Renal cortex interstitium (tissue), 11 donors: ENCODE data around the gene ACTN2. TPM values are rescaled to one million over a fixed set of nuclear protein-coding genes. Genes with fewer than 3 reads are reported as not detected.
A peak's percentile ranks its signal among the peaks of the same experiment; 100 is the strongest.

Source experiments
- DNase-seq, 11 donors: peaks; one replicate each; pipeline ENCODE4 v3.0.0-alpha.2; 2013; ENCODE audit warnings: low read depth in 9 of 11, low spot score in 4 of 11; ENCODE audit errors: extremely low read depth in 1 of 11
- polyA plus RNA-seq, 3 donors: library from polyadenylated mRNA; unstranded; fragments of 120-200 nt; gene quantifications; one replicate each; pipeline ENCODE4 v1.2.1, GENCODE V29; 2013; ENCODE audit not compliant: insufficient read length in 3 of 3

ACTN2 gene
- polyA plus RNA-seq, 3 donors: 0.39 to 0.92 (median 0.45) TPM

GRCh38 chr1:236687273-236687672 lies 974 bp downstream of the ACTN2 start:
- DNase-seq: no peak

GRCh38 chr1:236688705-236689104 lies 2.4 kb downstream of the ACTN2 start:
- DNase-seq: no peak

- DNase-seq: no peak
Measured at GRCh38 chr1:236689713-236690569, 3.6 kb downstream of the ACTN2 start.

- no peak for DNase-seq
Measured at GRCh38 chr1:236691348-236691747, 5.0 kb downstream of the ACTN2 start.

GRCh38 chr1:236692128-236692527 lies 5.8 kb downstream of the ACTN2 start:
- DNase-seq: no peak

GRCh38 chr1:236692742-236693141 lies 6.4 kb downstream of the ACTN2 start:
- no peak for DNase-seq

GRCh38 chr1:236699366-236699765 lies 13.1 kb downstream of the ACTN2 start:
- DNase-seq: no peak

- DNase-seq: no peak
Measured at GRCh38 chr1:236700903-236701302, 14.6 kb downstream of the ACTN2 start.

- DNase-seq: no peak
Measured at GRCh38 chr1:236701782-236702181, 15.5 kb downstream of the ACTN2 start.

- no peak for DNase-seq
Measured at GRCh38 chr1:236702791-236703394, 16.6 kb downstream of the ACTN2 start.

- no peak for DNase-seq
Measured at GRCh38 chr1:236705771-236706170, 19.5 kb downstream of the ACTN2 start.

GRCh38 chr1:236706183-236706582 lies 19.9 kb downstream of the ACTN2 start:
- DNase-seq: no peak

- no peak for DNase-seq
Measured at GRCh38 chr1:236710328-236710892, 24.1 kb downstream of the ACTN2 start.

GRCh38 chr1:236716160-236716559 lies 29.9 kb downstream of the ACTN2 start:
- peak in 1 of 11 donors; percentile 19 for DNase-seq

GRCh38 chr1:236717811-236718210 lies 31.5 kb downstream of the ACTN2 start:
- DNase-seq: no peak

- no peak for DNase-seq
Measured at GRCh38 chr1:236718328-236718727, 32.0 kb downstream of the ACTN2 start.

GRCh38 chr1:236720206-236720605 lies 33.9 kb downstream of the ACTN2 start:
- no peak for DNase-seq

GRCh38 chr1:236720611-236721010 lies 34.3 kb downstream of the ACTN2 start:
- DNase-seq: no peak

GRCh38 chr1:236724049-236724448 lies 37.8 kb downstream of the ACTN2 start:
- DNase-seq: no peak

- DNase-seq: no peak
Measured at GRCh38 chr1:236724506-236724905, 38.2 kb downstream of the ACTN2 start.
